Endothelial cell of umbilical vein (primary cell): Measurements from ENCODE around the gene SYCP3. TPM values are rescaled to one million over a fixed set of nuclear protein-coding genes. Genes with fewer than 3 reads are reported as not detected.
"Not testable (repeated sequence)": the region's sequence is repeated elsewhere in the genome, so short reads cannot be mapped to it uniquely, and the experiment has no call there.

Experiments used
- BruUV-seq: library from RNA; stranded (reverse); fragments of 400-500 nt; replicated peaks from 2 replicates; lab custom pipeline; 2021; lab: Mats Ljungman, UMichigan
- CTCF ChIA-PET: fragments of 300-600, 350-600 bp; sonication (Branson Sonifier 250); formaldehyde crosslinking; loops from one replicate; lab custom pipeline; 2021; ENCODE audit warnings: antibody characterized with exemption, inconsistent platforms; lab: Charles Lee
- POLR2A ChIA-PET: fragments of 300-600, 350-600 bp; sonication (Branson Sonifier 250); formaldehyde crosslinking; loops from one replicate; lab custom pipeline; 2021; ENCODE audit warnings: antibody characterized with exemption, inconsistent platforms; lab: Charles Lee
- DNase-seq: peaks from one replicate; pipeline ENCODE4 v3.0.0-alpha.2; 2011; ENCODE audit warnings: low read depth, low spot score
- FAIRE-seq: peaks from 2 replicates; lab custom pipeline; 2011; peaks lifted over from hg19 to GRCh38; lab: Jason Lieb, UNC
- H2AFZ ChIP-seq: 2 replicates; pipeline ENCODE4 v1.6.0; 2012; ENCODE audit warnings: low read depth, low read length, control low read depth, inconsistent platforms
- H3K27ac ChIP-seq: 2 replicates; pipeline ENCODE4 v1.5.1; 2011; ENCODE audit warnings: low read depth, mild to moderate bottlenecking, control low read depth, low read length, moderate library complexity; ENCODE audit not compliant: insufficient read depth
- H3K27me3 ChIP-seq, 2 experiments: 2 replicates each; pipeline versions ENCODE4 v1.6.0 to v1.6.1; 2011; ENCODE audit warnings: low read length in 2 of 2, mixed read lengths in 1 of 2; ENCODE audit not compliant: control insufficient read depth in 2 of 2, insufficient read depth in 2 of 2
- H3K36me3 ChIP-seq, 2 experiments: 2 replicates in 1 of 2; 3 replicates in 1 of 2; pipeline ENCODE4 v1.5.1; 2011; ENCODE audit warnings: low read length in 2 of 2, mild to moderate bottlenecking in 1 of 2, moderate library complexity in 1 of 2; ENCODE audit not compliant: control insufficient read depth in 2 of 2, insufficient read depth in 2 of 2; ENCODE audit errors: extremely low read depth in 1 of 2
- H3K4me1 ChIP-seq: 3 replicates; pipeline ENCODE4 v1.5.1; 2011; ENCODE audit warnings: mild to moderate bottlenecking, low read length; ENCODE audit not compliant: control insufficient read depth, insufficient read depth; ENCODE audit errors: extremely low read depth
- H3K4me2 ChIP-seq: 2 replicates; pipeline ENCODE4 v1.6.1; 2011; ENCODE audit warnings: low read length, control low read depth, mixed read lengths; ENCODE audit not compliant: insufficient read depth
- H3K4me3 ChIP-seq, 3 experiments: fragments of 200-600 bp in 1 of 3; sonication (generic), shearing (Covaris generic) in 1 of 3; replicated peaks in 1 of 3; 2 replicates each; pipeline ENCODE4 v1.5.1; 2011 to 2016; ENCODE audit warnings: control low read depth in 3 of 3, low read length in 3 of 3, mild to moderate bottlenecking in 2 of 3, inconsistent platforms in 1 of 3, low read depth in 1 of 3, moderate library complexity in 1 of 3; ENCODE audit not compliant: insufficient read depth in 1 of 3
- H3K79me2 ChIP-seq: 2 replicates; pipeline ENCODE4 v1.6.0; 2012; ENCODE audit warnings: low read length, inconsistent platforms; ENCODE audit not compliant: control insufficient read depth, insufficient read depth
- H3K9ac ChIP-seq: replicated peaks from 2 replicates; pipeline ENCODE3; 2011; ENCODE audit warnings: low read length, control low read depth; ENCODE audit not compliant: insufficient read depth; ENCODE audit errors: extremely low read depth
- H3K9me1 ChIP-seq: replicated peaks from 3 replicates; pipeline ENCODE4 v1.6.0; 2011; ENCODE audit warnings: mild to moderate bottlenecking, low read length; ENCODE audit not compliant: control insufficient read depth, insufficient read depth; ENCODE audit errors: extremely low read depth
- H3K9me3 ChIP-seq: replicated peaks from 2 replicates; pipeline ENCODE4 v1.5.1; 2012; ENCODE audit warnings: low read length, inconsistent platforms; ENCODE audit not compliant: control insufficient read depth, insufficient read depth
- H4K20me1 ChIP-seq: replicated peaks from 2 replicates; pipeline ENCODE3; 2011; ENCODE audit warnings: mild to moderate bottlenecking, low read length; ENCODE audit not compliant: control insufficient read depth, insufficient read depth; ENCODE audit errors: extremely low read depth
- EZH2 ChIP-seq: IDR thresholded peaks from 2 replicates; pipeline ENCODE4 v1.6.1; 2012; ENCODE audit warnings: borderline replicate concordance, low read depth, mild to moderate bottlenecking, moderate library complexity, low read length, inconsistent platforms; ENCODE audit not compliant: severe bottlenecking
- FOS ChIP-seq: IDR thresholded peaks from 2 replicates; pipeline ENCODE4 v1.6.1; 2011; ENCODE audit warnings: mild to moderate bottlenecking, low read length, moderate library complexity, borderline replicate concordance; ENCODE audit not compliant: insufficient read depth
- GATA2 ChIP-seq: IDR thresholded peaks from 2 replicates; pipeline ENCODE4 v1.7.0; 2011; ENCODE audit warnings: low read depth, mild to moderate bottlenecking, moderate library complexity, mixed read lengths, low read length; ENCODE audit not compliant: insufficient read length, insufficient read depth
- JUN ChIP-seq: IDR thresholded peaks from 2 replicates; pipeline ENCODE4 v1.6.1; 2011; ENCODE audit warnings: borderline replicate concordance, low read depth; ENCODE audit not compliant: insufficient read length, insufficient read depth
- MAX ChIP-seq: IDR thresholded peaks from 2 replicates; pipeline ENCODE4 v1.6.1; 2011; ENCODE audit not compliant: insufficient read depth, insufficient read length
- MYC ChIP-seq: IDR thresholded peaks from one replicate; pipeline ENCODE4 v1.6.1; 2011; ENCODE audit warnings: mild to moderate bottlenecking, low read depth, low read length
- POLR2A ChIP-seq: IDR thresholded peaks from 2 replicates; pipeline ENCODE4 v1.6.1; 2012; ENCODE audit warnings: low read depth, mild to moderate bottlenecking, control low read depth, low read length
- POLR2AphosphoS5 ChIP-seq: IDR thresholded peaks from 2 replicates; pipeline ENCODE4 v1.6.1; 2012; ENCODE audit warnings: low read depth, mild to moderate bottlenecking, control low read depth, low read length, moderate library complexity; ENCODE audit not compliant: insufficient read depth
- dilution Hi-C: fragments of 300-500 bp; cut with MboI; formaldehyde crosslinking; loops from one replicate; pipeline ENCODE4 v1.15.0; 2019; ENCODE audit warnings: low sequenced_read_pairs; ENCODE audit not compliant: extremely low pct_ligation_motif_present
- intact Hi-C: fragments of 100-400 bp; cut with micrococcal nuclease; formaldehyde crosslinking; loops from one replicate; pipeline ENCODE4 v1.10.0; 2022
- polyA plus RNA-seq, 4 experiments: library from polyadenylated mRNA; depleted of rRNA in 3 of 4; stranded (reverse) in 3 of 4; unstranded in 1 of 4; fragments of >200 nt; gene quantifications; 2 replicates each; pipeline versions ENCODE4 v1.2.1 to v1.2.3, GENCODE V29; 2011 to 2012; ENCODE audit warnings: missing spikeins in 1 of 4
- total RNA-seq: library from RNA; stranded (reverse); gene quantifications from 2 replicates; pipeline ENCODE4 v1.2.3, GENCODE V29; 2021
- TF ChIP-seq, protein P1 (sequence below), 2 donors: IDR thresholded peaks; 1 replicate in 1 of 2; 2 replicates in 1 of 2; pipeline ENCODE4 v1.5.1; 2011; ENCODE audit warnings: low read length in 2 of 2, mild to moderate bottlenecking in 2 of 2, moderate library complexity in 2 of 2, control low read depth in 1 of 2, inconsistent platforms in 1 of 2, low read depth in 1 of 2; ENCODE audit not compliant: insufficient read depth in 1 of 2; ENCODE audit errors: extremely low read depth in 1 of 2

The SYCP3 gene
- total and polyA plus RNA-seq, 2 donors (not counting 3 experiments of a cell fraction or from before 2014, with no cell fraction given), result 0.29 TPM; not detected in 1

DNA sequence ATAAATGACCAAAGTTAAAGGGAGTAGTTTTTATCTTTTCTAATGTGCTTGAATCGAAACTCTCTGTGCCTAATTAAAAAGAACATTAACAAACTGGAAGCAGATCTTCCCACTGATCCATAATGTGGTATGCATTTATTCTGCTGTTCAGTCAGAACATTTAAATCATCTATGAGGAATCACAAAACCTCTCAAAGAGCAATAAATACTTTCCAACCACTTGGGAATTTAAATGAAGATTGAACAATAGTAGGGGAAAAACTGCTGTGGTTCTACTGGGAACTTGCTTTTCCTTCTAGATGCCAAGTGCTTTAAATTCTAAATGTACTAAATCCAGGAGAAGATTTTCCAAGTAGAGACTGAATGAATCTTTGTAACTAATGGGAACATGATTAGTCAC is 54.2 kb downstream of the SYCP3 start:
- dilution Hi-C loops, result no loop called here
- FAIRE-seq, result no peak

DNA sequence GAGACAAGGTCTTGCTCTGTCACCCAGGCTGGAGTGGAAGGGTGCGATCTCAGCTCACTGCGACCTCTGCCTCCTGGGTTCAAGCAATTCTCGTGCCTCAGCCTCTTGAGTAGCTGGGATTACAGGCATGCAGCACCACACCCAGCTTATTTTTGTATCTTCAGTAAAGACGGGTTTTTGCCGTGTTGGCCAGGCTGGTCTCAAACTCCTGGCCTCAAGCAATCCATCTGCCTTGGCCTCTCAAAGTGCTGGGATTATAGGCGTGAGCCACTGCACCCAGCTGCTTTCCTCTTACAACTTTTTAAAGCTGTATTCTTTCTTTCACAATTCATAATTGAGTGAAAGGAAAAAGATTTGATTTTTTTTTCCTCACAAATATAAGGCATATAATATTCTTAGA is 57.6 kb downstream of the SYCP3 start:
- POLR2A ChIA-PET, H3K4me1 ChIP-seq, H3K27ac ChIP-seq, DNase-seq, H4K20me1 ChIP-seq, FAIRE-seq, H3K36me3 ChIP-seq, H3K9me3 ChIP-seq, dilution Hi-C loops, H3K4me3 ChIP-seq, H3K9me1 ChIP-seq, H3K4me2 ChIP-seq, H3K79me2 ChIP-seq, H2AFZ ChIP-seq, intact Hi-C loops, BruUV-seq, H3K27me3 ChIP-seq, H3K9ac ChIP-seq: not testable (repeated sequence)
- CTCF ChIA-PET, result interaction anchor here (1.3 kb wide), 1 partner anchor 9 kb away, joined by 4 read pairs; no protein-coding TSS in a partner anchor

More for the DNA sequence above, 54.2 kb downstream of the SYCP3 start:
- Histone ChIP-seq H3K4me3 (no peak overlapping the region), H3K36me3 (no peaks in the 10 kb centered on the region), H3K79me2 (no peaks in the 10 kb centered on the region), H2AFZ (no peak overlapping the region), H3K9me3 (no peaks in the 10 kb centered on the region), H3K9me1 (no peaks in the 10 kb centered on the region), H3K27me3 (peaks cover 3 to 10% of the 10 kb centered on the region in 2 experiments), H3K9ac (no peak overlapping the region), H3K27ac (no peak overlapping the region), H4K20me1 (no peaks in the 10 kb centered on the region), H3K4me2 (no peak overlapping the region), H3K4me1 (no peaks in the 10 kb centered on the region)
- no peak for DNase-seq
- intact Hi-C loops, result no loop called here
- TF ChIP-seq, protein P1, sequence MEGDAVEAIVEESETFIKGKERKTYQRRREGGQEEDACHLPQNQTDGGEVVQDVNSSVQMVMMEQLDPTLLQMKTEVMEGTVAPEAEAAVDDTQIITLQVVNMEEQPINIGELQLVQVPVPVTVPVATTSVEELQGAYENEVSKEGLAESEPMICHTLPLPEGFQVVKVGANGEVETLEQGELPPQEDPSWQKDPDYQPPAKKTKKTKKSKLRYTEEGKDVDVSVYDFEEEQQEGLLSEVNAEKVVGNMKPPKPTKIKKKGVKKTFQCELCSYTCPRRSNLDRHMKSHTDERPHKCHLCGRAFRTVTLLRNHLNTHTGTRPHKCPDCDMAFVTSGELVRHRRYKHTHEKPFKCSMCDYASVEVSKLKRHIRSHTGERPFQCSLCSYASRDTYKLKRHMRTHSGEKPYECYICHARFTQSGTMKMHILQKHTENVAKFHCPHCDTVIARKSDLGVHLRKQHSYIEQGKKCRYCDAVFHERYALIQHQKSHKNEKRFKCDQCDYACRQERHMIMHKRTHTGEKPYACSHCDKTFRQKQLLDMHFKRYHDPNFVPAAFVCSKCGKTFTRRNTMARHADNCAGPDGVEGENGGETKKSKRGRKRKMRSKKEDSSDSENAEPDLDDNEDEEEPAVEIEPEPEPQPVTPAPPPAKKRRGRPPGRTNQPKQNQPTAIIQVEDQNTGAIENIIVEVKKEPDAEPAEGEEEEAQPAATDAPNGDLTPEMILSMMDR (IDR thresholded peaks at IDR 0.05; ENCODE audit: extremely low read depth in 1 of 2, insufficient read depth in 1 of 2, low read depth in 1 of 2, low read length in 2 of 2), result no peak
- TF ChIP-seq JUN (no peak), POLR2A (no peak), MAX (no peak), FOS (no peak), EZH2 (no peak), MYC (no peak), GATA2 (no peak), POLR2AphosphoS5 (no peak)
- BruUV-seq, result no TSS peak
- POLR2A ChIA-PET, result no interaction called here
- CTCF ChIA-PET, result no interaction called here
